ENCODE results near the gene ZER1.
"Not testable (repeated sequence)": the region's sequence is repeated elsewhere in the genome, so short reads cannot be mapped to it uniquely, and the experiment has no call there.

The ZER1 gene

DNA sequence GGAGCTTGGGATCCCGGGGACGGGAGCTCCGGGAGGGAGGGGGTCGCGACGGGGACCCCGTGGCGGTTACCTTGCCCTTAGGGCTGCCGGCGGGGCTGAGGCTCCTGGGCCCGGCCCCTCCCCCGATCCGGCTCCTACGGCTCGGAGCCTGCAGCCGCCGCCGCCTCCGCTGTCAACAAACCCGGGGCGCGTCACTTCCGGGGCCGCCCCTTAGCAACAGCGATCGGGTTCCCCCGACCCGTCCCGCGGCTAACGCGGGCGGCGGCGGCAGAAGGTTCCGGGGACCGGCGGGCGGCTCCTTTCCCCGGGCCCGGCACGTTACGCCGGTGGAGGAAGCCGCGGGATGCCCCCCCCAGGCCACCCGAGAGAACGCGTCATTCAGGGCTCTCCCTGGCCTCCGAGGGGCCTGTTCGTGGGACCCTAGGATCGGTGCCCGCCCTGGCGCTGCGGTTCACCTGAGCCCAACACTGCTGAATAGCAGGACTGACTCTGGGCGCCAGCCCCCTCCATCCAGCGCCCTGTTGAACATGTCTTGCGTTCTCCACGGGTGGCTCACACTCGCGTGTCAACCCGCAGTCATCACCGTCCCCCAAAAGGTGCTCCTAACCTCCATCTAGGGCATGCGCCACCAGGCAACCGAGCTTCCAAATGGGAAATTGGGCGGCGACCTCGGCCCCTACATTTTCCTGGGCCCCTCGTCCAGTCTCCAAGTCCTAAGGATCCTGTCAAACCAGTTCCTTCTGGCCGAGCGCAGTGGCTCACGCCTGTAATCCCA is at the start of gene ZER1:
Gene ZER1 (minus strand): TSS at position 183 of the 775 bp plus-strand sequence. CDS start 16,362 bp downstream, outside the sequence.
- peak; percentile 58 for DNase-seq

DNA sequence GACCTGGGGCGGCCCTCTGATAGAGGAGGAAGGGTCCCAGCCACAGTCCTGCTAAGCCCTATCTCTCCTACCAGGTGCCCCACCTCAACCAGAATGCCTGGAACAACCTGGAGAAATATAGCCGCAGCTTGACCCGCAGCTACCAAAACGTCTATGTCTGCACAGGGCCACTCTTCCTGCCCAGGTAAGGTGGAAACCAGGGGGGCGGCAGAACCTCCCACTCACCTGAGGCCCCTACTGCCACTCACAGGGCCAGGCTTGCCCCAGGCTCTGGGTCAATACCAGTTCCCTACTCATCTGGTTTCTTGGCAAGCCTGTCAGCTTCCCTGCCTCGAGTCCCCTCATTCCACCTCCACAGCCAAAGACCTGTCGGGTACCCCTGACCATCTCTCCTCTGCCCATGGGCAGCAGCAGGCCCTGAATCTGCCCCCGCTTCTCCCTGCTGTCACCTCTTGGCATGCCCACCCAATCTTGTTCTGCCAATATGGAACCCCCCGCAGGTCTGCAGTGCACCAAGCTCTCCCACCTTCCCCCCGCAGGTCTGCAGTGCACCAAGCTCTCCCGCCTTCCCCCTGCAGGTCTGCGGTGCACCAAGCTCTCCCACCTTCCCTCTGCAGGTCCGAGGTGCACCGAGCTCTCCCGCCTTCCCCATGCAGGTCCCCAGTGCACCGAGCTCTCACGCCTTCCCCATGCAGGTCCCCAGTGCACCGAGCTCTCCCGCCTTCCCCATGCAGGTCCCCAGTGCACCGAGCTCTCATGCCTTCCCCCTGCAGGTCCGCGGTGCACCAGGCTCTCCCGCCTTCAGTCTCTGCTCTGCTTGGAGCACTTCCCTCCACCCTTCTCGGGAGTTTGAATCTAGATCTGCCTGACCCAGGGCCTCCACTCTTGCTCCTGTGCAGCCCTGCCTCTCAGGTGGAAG is 49.2 kb upstream of the ZER1 start:
- DNase-seq, result no peak

DNA sequence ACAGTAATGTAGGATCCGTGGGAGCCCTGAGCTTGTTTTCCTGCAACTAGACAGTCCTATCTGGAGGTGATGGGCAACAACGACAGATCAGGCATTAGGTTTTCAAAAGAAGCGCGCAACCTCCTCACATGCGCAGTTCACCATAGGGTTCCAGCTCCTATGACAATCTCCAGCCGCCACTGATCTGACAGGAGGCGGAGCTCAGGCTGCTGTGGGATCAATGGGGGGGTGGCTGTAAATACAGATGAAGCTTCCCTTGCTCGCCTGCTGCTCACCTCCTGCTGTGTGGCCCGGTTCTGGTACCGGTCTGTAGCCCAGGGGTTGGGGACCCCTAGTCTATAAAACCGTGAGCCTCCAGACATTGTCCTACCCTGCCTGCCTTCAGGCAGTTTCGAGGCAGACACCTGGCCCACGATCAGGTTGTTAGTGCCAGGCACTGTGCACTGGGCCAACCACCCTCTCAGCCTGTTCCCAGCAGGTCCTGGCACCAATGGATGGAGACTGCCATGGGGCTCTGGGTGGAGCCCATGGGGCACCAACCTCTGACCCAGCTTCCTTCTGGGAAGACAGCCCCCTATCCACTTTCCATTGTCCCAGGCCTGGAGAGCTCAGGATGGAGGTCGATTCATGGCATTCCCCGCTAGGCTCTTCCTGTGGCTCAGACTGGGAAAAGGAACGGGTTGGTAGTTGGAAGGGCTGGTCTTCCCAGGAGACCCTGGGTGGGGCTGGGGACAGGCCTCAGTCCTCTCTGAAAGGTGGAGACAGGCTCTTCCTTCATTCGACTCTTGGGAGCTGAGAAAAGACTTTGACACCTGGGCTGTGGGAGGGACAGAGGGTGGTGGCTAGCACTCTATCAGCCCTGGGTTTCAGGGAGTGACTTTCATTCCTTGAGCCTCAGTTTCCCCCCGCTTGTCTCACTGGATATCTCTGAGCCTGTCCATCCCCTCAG is 48.3 kb upstream of the ZER1 start:
- no peak for DNase-seq

DNA sequence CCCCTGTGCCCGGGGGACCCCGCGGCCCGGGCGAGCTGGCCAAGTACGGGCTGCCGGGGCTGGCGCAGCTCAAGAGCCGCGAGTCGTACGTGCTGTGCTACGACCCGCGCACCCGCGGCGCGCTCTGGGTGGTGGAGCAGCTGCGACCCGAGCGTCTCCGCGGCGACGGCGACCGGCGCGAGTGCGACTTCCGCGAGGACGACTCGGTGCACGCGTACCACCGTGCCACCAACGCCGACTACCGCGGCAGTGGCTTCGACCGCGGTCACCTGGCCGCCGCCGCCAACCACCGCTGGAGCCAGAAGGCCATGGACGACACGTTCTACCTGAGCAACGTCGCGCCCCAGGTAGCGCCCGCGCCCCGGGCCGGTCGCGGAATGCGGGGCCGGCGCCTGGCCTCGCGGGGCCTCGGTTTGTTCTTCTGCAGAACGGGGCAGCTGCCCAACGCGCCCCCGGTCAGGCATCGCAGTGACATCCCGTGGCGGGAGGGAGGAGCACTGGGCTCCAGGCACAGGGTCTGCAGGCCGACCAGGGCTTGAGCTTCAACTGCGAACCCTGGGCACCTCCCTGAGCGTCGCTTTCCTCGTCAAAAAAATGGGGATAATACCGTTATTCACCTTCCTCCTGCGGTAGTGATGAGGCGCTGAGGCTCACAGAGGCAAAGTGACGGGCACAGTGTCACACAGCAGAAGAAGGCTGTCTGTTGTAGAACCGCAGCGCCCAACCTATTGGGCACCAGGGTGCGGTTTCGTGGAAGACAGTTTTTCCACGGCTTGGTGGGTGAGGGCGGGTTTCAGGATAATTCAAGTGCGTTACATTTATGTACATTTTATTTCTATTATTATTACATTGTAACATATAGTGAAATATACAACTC is 47.4 kb upstream of the ZER1 start:
- no peak for DNase-seq

DNA sequence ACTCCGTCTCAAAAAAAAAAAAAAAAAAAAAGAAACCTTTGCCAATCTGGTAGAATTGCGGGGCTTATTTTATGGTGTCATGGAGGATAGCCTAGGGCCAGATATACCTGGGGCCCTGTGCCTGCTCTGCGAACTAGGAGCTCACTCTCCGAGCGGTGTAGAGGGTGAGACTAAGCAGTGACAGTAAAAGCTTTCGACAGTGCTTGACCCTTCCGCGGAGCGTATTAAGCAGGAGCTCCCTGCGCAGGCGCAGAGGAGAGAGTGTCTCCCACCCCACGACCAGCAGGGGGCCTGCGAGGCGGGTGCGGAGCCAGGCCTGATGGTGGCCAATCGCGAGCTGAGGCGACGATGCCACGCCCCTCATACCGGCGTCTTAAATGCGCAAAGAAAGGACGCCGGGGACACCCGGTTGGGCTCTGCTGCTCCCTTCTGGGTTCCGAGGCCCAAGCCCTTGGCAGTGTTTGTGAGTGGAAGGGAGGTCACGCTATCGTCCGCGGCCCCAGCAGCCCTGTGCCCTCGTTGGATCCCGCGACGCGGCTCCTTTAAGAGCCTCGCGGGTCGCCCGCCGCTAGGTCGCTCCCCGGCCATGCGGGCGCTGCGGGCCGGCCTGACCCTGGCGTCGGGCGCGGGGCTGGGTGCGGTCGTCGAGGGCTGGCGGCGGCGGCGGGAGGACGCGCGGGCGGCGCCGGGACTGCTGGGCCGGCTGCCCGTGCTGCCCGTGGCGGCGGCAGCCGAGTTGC is 46.5 kb upstream of the ZER1 start, which contains the start of gene ENDOG:
Gene ENDOG (plus strand): TSS at position 402 of the 740 bp plus-strand sequence. CDS start 185 bp downstream, at position 587.
- peak; percentile 90 for DNase-seq

DNA sequence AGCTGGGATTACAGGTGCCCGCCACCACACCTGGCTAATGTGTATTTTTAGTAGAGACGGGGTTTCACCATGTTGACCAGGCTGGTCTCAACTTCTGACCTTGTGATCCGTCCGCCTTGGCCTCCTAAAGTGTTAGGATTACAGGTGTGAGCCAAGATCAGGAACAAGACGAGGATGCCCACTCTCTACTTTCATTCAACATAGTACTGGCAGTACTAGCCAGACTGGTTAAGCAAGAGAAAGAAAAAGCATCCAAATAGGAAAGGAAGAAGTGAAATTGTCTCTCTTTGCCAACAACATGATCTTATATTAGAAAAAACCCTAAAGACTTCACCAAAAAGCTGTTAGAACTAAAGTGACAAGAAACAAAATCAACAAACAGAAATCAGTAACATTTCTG is 39.1 kb upstream of the ZER1 start:
- DNase-seq, result no peak

DNA sequence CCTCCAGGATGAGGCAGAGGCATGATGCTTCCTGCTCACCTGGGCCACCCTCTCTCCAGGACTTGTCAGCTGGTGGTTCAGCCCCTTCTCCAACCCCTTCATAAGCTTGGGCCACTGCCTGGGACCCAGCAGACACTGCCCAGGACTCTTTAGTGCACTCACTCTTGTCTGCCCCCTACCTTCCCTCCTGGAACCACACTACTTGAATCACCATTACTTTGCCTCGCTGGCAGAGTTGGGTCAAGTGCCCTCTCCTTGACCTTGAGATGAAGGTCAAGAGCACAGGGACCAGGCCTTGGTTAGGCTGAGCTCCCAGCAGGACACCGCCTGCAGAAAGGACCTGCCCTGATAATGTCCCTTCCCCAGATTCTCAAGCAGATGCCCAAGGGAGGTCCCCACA is 38.1 kb upstream of the ZER1 start:
- DNase-seq, result no peak

DNA sequence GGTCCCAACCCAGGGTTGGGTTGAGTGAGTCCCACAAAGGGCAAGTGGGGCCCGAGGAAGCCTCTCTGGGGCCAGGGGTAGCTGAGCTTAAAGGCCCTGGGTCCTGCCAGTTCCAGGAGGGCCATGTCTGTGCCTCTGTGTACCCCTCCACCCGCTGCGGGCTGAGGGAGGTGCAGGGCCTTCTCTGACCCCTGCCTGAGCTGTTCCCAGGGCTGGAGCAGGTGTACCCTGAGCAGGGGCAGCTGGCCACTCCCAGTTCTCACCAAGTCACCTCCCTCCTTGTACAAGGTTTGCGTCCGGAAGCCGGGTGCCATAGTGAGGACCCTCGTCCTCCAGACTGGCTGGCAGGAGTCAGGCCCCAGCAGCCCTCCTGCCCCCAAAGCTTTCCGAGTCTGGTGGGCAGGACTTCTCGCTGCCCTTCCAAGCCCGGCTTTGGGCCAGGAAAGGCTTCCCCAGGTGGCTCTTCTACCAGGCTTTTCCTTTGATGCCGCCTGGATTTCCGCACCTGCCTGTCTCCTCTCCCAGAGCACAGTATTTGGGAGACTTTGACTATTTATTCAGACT is 37.4 kb upstream of the ZER1 start:
- no peak for DNase-seq

DNA sequence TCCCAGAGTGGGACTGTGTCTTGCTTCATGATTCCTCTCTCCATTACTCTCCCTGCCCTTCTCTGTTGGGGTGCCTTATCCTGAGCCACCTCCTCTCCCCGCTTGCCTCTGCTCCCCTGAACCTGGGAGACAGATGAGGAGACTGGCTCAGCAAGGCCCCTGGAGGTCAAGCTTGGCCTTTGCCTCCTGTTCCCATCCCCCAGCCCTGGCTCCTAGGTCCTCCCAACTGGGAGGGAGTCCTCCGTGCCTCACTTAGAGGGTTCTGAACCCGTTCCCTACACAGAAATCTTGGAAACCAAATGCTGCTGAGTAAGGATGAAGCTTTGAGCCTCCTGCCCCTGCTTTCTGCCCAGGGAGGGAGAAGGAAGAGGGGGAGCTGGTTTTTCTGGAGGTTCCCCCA is 36.8 kb upstream of the ZER1 start:
- DNase-seq, result no peak

DNA sequence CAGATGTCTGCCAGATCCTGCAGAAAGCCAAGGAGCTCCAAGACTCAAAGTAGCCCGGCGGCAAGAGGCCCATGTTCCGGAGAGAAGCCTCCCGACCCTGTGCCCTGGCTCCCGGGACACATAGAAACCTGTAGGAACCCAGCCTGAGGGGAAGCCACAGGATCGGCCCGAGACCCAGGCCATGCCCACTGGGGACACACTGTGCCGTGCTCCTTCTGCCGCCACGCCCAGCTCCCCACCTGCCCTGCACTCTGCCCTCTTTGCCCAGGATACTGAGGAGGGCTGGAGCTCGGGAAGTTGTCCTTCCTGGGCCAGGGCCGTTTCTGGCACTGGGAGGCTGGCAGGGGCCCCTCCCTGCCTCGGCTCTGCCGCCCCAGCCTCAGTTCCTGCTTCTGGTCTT is 36.1 kb upstream of the ZER1 start:
- DNase-seq, result no peak

DNA sequence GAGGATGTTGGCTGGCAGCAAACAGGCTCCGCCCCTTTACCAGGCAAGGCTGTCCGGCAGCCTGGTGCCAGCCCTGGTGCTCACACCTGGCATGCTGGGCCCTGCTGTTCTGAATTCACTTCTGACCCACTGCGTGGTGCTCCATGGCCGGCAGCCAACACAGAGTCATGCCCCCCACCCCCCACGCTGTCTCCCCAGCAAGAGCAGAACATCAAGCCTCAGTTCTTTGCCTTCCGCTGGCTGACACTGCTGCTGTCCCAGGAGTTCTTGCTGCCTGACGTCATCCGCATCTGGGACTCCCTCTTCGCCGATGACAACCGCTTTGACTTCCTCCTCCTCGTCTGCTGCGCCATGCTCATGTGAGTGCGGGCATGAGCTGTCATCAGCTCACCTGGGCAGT is 33.9 kb upstream of the ZER1 start:
- DNase-seq, result no peak

DNA sequence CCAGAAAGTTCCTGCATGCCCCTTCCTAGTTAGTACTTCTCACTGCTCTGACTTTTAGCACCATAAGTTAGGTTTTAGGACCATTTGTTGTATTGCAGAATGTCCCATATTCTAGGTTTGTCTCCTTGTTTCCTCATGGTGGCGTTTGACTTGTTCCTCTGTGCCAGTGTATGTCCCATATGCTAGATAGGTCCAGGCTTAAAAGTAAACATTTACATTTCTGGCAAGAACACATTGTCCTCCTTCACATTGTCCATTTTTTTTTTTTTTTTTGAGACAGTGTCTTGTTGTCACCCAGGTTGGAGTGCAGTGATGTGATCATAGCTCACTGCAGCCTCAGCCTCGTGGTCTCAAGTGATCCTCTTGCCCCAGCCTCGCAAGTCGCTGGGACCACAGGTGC is 30.8 kb upstream of the ZER1 start:
- no peak for DNase-seq

DNA sequence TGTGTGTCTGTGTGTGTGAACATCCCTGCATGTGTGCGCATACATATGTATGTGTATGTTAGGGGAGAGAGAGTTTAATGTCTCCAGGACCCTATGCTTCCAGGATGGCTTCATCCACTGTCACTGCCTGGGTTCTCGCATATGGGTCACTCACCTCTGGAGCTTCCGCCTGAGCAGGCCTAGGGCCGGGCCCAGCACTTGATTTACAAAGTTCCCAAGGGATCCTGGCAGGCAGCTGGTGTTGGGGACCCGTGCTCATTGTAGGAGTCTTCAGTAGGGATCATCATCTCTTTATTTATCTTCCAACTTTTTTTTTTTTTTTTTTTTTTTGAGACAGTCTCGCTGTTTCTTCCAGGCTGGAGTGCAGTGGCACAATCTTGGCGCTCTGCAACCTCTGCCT is 28.3 kb upstream of the ZER1 start:
- no peak for DNase-seq

DNA sequence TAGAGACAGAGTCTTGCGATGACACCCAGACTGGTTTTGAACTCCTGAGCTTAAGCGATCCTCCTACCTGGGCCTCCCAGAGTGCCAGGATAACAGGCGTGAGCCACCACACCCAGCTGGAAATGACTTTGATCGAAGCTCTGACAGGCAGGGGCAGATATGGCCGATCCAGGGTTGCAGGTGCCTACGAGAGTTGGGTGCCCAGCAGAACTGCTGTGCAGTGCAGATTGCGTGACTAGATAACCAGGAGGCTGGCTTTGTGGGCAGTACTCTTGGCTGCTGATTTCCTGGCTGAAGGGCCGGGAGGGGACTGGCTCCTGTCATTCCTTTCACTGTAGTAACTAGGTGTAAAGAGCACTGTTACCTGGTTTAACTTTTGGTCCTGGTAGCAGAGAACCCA is 27.2 kb upstream of the ZER1 start:
- DNase-seq, result no peak

DNA sequence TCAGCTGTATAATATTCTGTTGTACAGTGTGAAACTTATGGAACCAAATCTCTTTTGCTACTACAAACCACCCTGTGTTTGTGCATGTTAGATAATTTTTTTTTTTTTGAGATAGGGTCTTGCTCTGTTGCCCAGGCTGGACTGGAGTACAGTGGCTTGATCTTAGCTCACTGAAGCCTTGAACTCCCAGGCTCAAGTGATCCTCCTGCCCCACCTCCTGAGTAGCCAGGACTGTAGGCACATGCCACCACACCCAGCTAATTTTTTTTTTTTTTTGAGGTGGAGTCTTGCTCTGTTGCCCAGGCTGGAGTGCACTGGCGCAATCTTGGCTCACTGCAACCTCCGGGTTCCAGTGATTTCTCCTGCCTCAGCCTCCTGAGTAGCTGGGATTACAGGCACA is 23.2 kb upstream of the ZER1 start:
- DNase-seq, result not testable (repeated sequence)

DNA sequence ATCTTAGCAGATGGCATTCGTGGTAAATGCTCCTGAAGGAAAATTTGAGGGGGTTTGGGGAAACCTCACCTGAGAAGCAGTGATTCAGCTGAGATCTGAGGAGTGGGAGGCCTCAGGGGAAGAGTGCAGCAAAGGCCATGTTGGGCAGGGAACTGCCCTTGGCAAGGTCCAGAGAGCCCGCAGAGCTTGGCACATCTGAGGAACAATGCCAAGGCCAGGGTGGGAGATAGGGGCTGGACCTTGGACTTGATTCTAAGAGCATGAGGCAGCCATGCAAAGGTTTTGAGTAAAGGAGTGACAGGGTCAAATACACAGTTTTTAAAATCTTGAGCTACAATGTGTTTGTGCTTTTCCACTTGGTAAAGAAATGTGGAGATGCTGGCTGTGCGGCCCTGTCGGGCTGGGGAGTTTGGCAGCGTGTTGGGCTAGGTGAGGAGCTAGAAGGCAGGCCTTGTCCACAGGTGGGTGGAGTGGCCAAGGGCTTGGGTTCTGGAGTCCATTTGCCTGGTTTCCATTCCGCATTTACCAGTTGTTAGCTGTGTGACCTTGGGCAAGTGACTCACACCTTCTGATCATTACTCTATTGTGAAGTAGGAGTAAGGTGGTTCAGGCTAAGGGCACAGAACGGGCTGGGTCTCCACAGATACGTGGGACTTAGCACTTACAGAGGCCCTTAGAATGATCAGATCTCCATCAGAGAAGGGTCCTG is 21.4 kb upstream of the ZER1 start:
- no peak for DNase-seq

DNA sequence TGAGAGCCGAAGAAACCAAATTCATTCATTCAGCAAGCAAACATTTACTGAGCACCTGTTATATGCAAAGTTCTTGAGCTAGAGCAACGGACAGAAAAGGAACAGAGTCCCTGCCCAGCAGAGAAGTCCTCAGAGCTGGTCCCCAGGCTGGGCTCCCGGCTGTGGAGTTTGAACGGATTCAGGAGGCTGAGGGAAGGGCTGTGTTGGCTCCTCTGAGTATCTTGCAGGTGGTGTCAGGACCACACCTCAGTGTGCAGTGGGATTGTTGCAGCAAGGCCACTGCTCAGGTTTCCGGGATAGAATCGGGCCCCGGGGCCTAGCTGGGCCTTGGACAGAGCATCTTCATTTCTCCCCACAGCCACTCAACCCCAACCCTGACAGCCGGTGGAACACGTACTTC is 20.4 kb upstream of the ZER1 start:
- DNase-seq, result no peak

DNA sequence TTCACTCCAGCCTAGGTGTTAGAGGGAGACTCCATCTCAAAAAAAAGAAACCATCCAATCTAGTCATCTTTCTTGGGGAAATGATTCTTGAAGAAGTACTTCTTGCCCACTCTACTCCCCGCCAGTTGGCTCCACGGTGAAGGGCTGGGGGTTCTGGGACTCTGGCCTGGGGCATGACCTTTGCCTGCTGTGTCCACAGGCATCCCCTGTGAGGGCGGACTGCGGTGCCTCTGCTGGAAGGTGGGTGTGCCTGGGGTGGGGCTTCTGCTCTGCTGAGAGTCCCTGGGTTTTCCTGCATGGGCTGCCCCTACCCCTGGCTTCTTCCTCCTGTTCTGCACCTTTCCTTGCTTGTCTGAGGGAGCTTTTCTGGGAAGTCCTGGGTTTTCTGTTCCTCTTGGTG is 18.8 kb upstream of the ZER1 start:
- DNase-seq, result no peak

DNA sequence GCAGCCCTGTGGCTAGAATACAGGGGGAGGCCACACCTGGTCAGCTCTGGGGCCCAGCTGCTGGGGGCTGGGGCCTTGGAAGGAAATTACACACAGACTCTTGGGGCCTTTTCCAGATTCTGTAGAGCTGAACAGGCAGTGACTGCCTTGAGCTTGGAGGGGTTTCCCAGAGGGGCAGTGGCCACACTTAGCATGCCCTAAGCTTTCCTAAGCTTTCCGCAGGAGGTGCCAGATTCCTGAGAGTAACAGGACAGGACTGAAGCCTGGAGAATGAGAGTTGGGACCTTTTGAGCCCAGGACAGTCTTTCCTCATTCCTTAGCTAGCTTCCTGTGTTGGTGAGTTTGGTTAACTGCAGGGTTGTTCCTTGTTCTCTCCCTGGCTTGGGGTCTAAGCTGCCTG is 16.7 kb upstream of the ZER1 start:
- no peak for DNase-seq

DNA sequence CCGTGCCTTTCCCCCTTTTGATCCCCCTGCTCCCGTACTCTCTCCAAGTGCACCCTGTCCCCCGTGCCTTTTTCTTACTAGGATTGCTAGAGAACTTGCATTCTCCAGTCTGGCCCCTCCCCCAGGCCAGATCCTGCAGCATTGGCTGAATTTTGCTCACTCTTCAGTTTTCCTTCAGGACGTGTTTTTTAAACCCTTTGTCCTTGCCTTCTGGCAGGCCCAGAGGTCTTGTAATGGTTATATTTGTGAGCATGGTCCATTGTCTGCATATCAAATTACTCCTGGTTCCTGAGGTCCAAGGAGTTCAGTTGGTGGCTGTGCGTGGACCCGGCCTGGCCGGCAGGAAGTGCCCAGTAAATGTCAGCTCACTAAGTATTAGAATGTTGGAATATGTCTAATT is 15.9 kb upstream of the ZER1 start:
- no peak for DNase-seq

Data from SHP77 treated with DMSO at 0.1 percent for 48 hours (cell line).